GM21360 (cell line): Measurements from ENCODE around the gene FAM162A.
"Not testable (repeated sequence)": the region's sequence is repeated elsewhere in the genome, so short reads cannot be mapped to it uniquely, and the experiment has no call there.

Experiments
- ATAC-seq: cut with Tn5 transposase; IDR thresholded peaks from one replicate; pipeline ENCODE4 v1.9.1; 2021; ENCODE audit warnings: mild to moderate bottlenecking, moderate library complexity; ENCODE audit not compliant: unreplicated experiment

The FAM162A gene

DNA sequence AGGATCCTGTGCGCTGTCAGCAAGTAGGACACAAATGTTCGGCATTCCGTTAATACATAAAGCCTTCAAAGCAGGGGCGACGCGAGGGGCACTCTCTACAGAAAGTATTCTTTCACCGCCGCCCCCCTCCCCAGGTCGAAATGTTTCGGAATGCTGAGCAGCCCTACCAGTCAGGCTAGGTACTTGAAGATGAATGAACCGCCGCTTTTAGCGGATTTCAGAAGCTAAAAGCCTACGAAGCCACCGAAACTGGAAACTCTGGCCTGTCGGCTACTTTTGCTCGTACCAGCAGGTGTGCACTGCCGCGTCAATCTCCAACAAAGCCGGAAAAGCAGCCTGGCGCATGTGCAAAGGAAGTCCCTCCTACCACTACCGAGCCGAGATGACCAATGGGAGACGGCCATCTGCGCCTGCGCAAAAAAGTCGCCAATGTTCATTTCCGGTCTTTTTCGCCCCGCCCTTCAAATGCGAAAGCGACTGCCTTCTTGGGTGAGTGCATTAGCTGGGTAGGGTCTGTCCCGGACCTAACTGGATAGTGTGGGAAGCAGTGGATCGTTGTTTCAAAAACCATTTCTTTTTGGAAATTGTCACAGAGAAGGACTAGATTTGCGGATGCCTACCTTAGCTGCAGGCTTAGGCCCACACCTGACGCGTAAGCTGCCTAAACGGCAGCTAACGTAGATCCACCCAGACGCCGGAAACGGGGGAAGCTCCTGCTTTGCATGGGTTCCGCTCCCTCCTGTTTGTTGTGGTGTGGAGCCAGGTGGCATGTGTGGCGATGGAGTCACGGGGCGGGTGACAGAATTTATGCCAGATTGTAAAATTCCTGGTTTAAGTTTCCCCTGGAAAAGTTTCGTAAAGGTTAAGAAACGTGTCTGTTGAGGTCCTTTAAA, 32.0 kb downstream of the FAM162A start, which contains the start of gene WDR5B:
WDR5B (minus strand) TSS at position 301 of the 893 bp plus-strand sequence. CDS start 534 bp downstream, outside the sequence.
- ATAC-seq = peak; percentile 77

DNA sequence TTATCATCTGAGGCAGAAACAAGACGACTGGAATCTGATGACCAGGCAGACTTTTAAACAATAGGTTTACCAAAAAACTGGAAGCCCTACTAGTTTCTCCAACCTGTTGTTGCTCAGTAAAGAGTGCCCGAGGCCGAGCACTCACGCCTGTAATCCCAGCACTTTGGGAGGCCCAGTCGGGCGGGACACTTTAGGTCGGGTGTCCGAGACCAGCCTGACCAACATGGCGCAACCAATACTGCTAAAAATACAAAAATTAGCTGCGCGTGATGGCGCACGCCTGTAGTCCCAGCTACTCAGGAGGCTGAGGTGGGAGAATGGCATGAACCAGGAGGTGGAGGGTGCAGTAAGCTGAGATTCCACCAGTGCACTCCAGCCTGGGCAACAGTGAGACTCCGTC, 33.0 kb downstream of the FAM162A start:
- no peak for ATAC-seq

DNA sequence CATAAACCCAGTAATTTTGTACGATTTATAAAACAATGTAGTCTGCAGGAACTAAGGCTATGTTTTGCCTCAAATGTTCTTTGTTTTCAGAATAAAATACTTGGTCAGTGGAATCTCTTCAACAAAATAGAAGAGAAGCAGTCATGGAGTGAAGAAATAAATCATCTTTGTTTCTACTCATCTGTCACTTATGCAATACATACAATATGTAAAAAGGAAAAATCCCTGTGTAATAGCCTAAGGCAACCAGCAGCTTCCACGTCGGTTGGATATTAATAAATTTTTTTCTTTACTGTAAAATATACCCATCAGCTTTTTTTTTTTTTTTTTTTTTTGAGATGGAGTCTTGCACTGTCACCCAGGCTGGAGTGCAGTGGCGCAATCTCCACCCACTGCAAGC, 37.1 kb downstream of the FAM162A start:
- ATAC-seq = no peak

DNA sequence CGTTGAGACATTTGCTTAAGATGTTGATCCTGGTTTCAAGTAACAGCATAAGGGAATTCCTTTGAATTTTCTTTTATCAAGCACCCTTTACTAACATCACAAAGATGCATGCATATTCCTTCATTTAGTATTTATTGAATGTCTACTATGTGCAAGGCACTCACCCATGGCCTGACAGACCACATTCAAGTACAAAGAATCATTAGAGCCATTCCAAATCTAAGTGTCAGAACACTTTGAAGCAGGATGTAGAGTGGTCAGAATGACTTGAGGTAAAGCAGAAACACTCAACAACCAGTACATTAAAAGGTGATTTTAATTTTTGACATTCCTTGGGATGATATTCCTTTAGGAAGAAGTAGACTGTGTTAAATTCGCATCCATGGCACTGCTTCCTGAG, 37.9 kb downstream of the FAM162A start:
- ATAC-seq = no peak

DNA sequence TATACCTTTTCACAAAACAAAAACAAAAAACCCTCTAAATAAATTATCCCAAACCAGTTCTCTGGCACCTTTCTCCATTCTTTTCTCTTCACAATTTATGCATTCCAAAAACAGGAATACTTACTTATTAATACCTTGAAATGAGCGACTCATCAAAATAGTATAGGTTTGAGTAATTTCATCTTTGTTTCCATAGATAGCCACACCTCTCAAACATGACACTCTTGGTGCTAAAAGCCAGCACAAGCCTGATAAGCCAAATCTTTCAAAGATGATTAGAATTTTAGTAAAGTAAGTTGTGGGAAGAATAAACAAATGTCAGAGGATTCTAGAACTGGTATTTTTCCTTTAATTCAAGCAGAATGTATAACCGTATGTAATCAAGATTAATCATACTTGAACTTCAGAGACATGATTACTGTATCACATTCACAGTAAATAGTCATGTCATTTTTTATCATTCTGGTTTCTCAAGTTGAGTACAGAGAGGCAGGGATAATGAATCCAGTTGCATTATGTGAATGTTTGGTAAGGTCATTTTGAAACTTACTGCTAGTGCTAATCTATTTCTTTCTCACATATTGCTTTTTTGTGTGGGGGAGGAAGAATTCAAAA, 44.0 kb downstream of the FAM162A start:
- no peak for ATAC-seq

DNA sequence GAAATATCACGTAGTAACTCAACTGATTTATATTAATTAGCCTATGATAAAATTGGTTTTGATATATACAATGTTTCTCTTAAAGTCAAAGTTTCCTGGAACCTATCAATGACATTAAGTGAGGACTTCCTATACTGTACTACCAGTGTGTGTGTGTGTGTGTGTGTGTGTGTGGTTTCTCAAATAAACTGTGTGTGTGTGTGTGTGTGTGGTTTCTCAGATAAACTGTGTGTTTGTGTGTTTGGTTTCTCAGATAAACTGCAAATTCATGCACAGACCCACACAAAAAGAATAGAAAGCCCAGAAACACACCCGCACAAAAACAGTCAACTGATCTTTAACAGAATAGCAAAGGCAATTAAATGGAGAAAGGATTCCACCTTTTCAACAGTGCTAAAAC, 46.4 kb downstream of the FAM162A start:
- ATAC-seq = no peak

DNA sequence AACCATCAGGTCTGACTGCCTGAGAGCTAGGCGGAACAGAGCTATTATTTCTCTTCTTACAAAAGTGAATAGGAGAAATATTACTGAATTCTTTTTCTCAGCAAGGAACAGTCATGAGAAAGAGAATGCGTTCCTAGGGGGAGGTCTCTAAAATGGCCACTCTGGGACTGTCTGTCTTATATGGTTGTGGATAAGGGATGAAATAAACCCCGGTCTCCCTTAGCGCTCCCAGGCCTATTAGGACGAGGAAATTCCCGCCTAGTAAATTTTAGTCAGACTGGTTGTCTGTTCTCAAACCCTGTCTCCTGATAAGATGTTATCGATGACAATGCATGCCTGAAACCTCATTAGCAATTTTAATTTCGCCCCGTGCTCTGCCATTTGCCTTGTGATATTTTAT, 52.0 kb downstream of the FAM162A start:
- no peak for ATAC-seq

DNA sequence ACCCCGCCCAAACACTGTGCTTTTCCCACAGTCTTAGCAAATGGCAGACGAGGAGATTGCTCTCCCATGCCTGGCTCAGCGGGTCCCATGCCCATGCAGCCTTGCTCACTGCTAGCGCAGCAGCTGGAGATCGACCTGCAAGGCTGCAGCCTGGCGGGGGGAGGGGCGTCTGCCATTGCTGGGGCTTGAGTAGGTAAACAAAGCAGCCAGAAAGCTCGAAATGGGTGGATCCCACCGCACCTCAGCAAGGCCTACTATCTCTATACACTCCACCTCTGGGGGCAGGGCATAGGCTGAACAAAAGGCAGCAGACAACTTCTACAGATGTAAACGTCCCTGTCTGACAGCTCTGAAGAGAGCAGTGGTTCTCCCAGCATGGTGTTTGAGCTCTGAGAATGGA, 59.1 kb downstream of the FAM162A start:
- no peak for ATAC-seq

DNA sequence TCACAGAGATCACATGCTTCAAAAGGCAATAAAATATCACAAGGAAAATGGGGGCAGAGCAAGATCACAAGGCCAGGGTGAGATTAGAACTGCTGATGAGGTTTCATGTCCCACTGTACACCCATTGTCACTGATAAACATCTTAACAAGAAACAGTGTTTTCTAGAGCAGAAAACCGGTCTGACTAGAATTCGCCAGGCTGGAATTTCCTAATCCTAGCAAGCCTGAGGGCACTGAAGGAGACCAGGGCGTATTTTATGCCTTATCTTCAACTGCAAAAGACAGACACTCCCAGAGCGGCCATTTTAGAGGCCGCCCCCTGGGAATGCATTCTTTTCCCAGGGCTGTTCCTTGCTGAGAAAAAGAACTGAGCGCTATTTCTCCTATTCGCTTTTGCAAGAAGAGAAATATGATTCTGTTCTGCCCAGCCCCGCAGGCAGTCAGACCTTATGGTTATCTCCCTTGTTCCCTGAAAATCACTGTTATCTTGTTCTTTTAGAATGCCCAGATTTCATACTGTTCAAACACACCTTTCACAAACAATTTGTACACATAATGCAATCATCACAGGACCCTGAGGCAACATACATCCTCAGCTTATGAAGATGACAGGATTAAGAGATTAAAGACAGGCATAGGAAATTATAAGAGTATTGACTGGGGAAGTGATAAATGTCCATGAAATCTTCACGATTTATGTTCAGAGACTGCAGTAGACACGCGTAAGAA, 59.9 kb downstream of the FAM162A start:
- not testable (repeated sequence) for ATAC-seq

DNA sequence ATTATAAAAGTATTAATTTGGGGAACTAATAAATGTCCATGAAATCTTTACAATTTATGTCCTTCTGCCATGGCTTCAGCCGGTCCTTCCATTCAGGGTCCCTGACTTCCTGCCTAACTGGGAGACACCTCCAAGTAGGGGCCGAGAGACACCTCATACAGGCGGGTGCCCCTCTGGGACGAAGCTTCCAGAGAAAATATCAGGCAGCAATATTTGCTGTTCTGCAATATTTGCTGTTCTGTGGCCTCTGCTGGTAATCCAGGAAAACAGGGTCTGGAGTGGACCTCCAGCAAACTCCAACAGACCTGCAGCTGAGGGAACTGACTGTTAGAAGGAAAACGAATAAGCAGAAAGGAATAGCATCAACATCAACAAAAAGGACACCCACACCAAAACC, 60.5 kb downstream of the FAM162A start:
- ATAC-seq = not testable (repeated sequence)

DNA sequence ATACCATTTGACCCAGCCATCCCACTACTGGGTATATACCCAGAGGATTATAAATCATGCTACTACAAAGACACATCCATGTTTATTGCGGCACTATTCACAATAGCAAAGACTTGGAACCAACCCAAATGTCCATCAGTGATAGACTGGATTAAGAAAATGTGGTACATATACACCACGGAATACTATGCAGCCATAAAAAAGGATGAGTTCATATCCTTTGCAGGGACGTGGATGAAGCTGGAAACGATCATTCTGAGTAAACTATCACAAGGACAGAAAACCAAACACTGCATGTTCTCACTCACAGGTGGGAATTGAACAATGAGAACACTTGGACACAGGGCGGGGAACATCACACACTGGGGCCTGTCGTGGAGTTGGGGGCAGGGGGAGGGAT, 64.2 kb downstream of the FAM162A start:
- ATAC-seq = not testable (repeated sequence)

DNA sequence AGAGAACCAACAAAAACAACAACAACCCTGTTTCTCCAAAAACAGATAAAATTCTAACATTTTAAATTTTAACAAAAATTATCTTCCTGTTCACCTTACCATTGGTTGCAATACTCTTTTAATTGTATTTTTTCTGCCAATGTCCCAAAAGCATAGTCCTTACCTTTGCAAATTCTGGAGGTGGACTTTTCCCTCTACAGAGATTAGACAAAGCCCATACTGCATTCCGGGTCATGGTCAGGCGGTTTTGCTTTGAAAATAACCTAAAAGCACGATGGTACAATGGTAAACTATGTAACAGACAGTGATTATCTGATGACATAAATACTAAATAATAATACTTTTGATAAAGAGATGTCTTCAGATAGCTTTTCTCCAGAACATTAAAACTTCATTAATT, 67.4 kb downstream of the FAM162A start:
- ATAC-seq = no peak

DNA sequence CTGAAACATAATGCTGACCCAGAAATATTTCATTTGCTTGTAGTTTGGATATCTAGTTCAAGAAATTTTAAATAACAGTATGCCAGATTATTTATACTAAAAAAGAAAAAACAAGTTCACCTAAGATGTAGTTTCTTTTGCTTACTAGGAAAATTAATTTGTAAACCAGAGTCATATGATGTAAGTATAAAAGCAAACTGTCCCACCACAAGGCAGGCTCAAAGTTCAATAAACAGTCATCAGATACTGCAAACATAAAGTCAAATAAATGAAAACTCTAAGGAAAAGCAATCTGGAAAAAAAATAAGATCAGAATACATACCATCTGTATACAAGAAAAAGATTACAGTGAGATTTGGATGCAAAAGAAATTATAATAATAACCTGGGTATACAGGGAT, 72.1 kb downstream of the FAM162A start:
- no peak for ATAC-seq

DNA sequence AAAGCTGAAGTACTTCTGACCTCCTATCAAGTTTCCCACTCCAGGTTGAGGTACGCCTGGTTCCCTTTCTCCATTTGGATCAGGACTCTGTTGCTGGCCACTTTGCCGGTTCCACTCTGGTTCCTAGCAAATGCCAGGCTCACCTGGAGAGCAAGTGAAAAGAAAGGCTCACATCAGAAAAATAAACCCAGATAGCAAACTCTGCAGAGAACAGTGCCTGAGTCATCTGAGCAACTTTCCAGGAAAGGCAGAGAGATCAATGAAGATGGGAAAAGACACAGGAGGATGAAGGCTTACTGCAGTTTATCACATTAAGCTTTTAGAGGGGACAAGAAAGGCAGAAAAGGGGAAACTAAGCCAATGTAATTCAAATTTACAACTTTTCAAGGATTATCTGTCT, 73.7 kb downstream of the FAM162A start:
- no peak for ATAC-seq

DNA sequence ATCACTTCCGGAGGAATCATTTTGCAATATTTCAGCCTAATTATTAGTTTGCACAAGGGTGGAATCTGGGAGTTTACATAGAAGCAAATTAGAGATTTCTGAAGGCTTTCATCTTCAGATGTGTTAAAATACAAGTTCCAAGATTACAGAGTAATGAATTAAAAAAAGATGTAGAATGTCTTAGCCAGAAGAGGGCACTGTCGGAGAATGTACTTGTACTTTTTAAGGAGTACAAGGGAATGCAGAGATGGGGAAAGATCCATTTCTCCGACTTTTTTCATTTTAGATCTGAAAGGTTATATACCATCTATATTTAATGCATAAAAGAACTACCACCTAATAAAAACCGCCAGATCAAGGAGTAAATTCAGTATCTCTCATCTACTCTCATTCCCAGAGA, 75.0 kb downstream of the FAM162A start:
- ATAC-seq = no peak

DNA sequence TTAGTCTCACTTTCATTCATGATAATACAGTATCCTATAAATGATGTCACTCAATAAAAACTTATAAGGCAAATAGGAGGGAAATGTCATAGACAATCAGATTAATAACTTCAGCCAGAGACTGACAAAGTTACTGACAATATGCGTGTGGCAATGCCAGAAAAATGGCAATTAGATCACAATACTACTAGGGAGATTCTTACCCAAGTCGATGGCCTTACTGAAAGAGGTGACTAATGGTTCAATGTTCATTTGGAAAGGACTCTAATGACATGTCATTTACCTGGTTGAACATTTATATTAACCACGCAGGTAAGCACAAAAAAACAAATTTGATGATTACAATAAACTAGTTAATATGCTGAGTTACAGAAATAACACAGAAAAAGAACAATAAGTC, 77.8 kb downstream of the FAM162A start:
- no peak for ATAC-seq
